ENCODE data around the gene USP51. TPM values are rescaled to one million over a fixed set of nuclear protein-coding genes. Genes with fewer than 3 reads are reported as not detected.
"Not testable (repeated sequence)": the region's sequence is repeated elsewhere in the genome, so short reads cannot be mapped to it uniquely, and the experiment has no call there.

USP51 gene
- polyA plus RNA-seq, 1 experiment = 1.4 TPM

GRCh38 chrX:55513045-55513737, 23.5 kb upstream of the USP51 start:
- POLR2A ChIA-PET; H3K9me3 ChIP-seq (ENCODE audit: control insufficient read depth, insufficient read depth, low read length); CTCF ChIA-PET; H3K27me3 ChIP-seq (ENCODE audit: control insufficient read depth, insufficient read depth, low read length); H3K4me3 ChIP-seq (ENCODE audit: low read depth, low read length); DNase-seq (ENCODE audit: low read depth, low spot score); H3K27ac ChIP-seq (ENCODE audit: low read depth, low read length): not testable (repeated sequence)

GRCh38 chrX:55508410-55509152, 18.9 kb upstream of the USP51 start:
- H3K27me3 ChIP-seq (ENCODE audit: control insufficient read depth, insufficient read depth, low read length); H3K27ac ChIP-seq (ENCODE audit: low read depth, low read length); POLR2A ChIA-PET; H3K9me3 ChIP-seq (ENCODE audit: control insufficient read depth, insufficient read depth, low read length); CTCF ChIA-PET; DNase-seq (ENCODE audit: low read depth, low spot score); H3K4me3 ChIP-seq (ENCODE audit: low read depth, low read length): not testable (repeated sequence)

- DNase-seq (ENCODE audit: low read depth, low spot score); POLR2A ChIA-PET; H3K27me3 ChIP-seq (ENCODE audit: control insufficient read depth, insufficient read depth, low read length); CTCF ChIA-PET; H3K9me3 ChIP-seq (ENCODE audit: control insufficient read depth, insufficient read depth, low read length); H3K4me3 ChIP-seq (ENCODE audit: low read depth, low read length); H3K27ac ChIP-seq (ENCODE audit: low read depth, low read length): not testable (repeated sequence)
These were observed 18.1 kb upstream of the USP51 start for GRCh38 chrX:55507699-55508098.

- H3K27me3 ChIP-seq (ENCODE audit: control insufficient read depth, insufficient read depth, low read length); H3K9me3 ChIP-seq (ENCODE audit: control insufficient read depth, insufficient read depth, low read length); POLR2A ChIA-PET; DNase-seq (ENCODE audit: low read depth, low spot score); CTCF ChIA-PET; H3K27ac ChIP-seq (ENCODE audit: low read depth, low read length); H3K4me3 ChIP-seq (ENCODE audit: low read depth, low read length): not testable (repeated sequence)
These were observed 17.4 kb upstream of the USP51 start for GRCh38 chrX:55507010-55507409.

- Histone ChIP-seq H3K4me3 (ENCODE audit: low read depth, low read length) (no peak overlapping the region), H3K27ac (ENCODE audit: low read depth, low read length) (no peak overlapping the region), H3K27me3 (ENCODE audit: control insufficient read depth, insufficient read depth, low read length) (no peaks in the 10 kb centered on the region), H3K9me3 (ENCODE audit: control insufficient read depth, insufficient read depth, low read length) (no peaks in the 10 kb centered on the region)
- ChIA-PET CTCF (no interaction called here), POLR2A (no interaction called here)
- no peak for DNase-seq (ENCODE audit: low read depth, low spot score)
- TF ChIP-seq CTCF (IDR thresholded peaks at IDR 0.05; ENCODE audit: low read depth, low read length) = no peak
These were observed 1.3 kb upstream of the USP51 start for GRCh38 chrX:55490974-55491373.

GRCh38 chrX:55490121-55490520, 473 bp upstream of the USP51 start:
- peak overlapping the region; percentile 80 for H3K27ac ChIP-seq (ENCODE audit: low read depth, low read length)
- DNase-seq (ENCODE audit: low read depth, low spot score) = no peak
- CTCF ChIA-PET = interaction anchor here (1.3 to 1.4 kb wide), 2 partner anchors 227 to 355 kb away, joined by 5 to 7 read pairs; partner anchors contain the start of gene RRAGB

More at GRCh38 chrX:55490121-55490520, 473 bp upstream of the USP51 start:
- POLR2A ChIA-PET = no interaction called here
- TF ChIP-seq CTCF (IDR thresholded peaks at IDR 0.05; ENCODE audit: low read depth, low read length) = no peak
- no peaks in the 10 kb centered on the region for H3K9me3 ChIP-seq (ENCODE audit: control insufficient read depth, insufficient read depth, low read length)
- no peaks in the 10 kb centered on the region for H3K27me3 ChIP-seq (ENCODE audit: control insufficient read depth, insufficient read depth, low read length)
- H3K4me3 ChIP-seq (ENCODE audit: low read depth, low read length) = peak overlapping the region; percentile 71

Data from AG04450 (cell line).